Activated T-cell treated with anti-CD3 and anti-CD28 coated beads, Interleukin-2, amount 50 U/mL, for 48 hours (primary cell): ENCODE results near the gene WFDC11.
"Not testable (repeated sequence)": the region's sequence is repeated elsewhere in the genome, so short reads cannot be mapped to it uniquely, and the experiment has no call there.

ENCODE experiments used
- DNase-seq, 2 experiments: peaks; one replicate each; pipeline ENCODE4 v3.0.0-alpha.2; 2020

Gene WFDC11

GRCh38 chr20:45670139-45670538 lies at the start of gene WFDC11:
WFDC11 (minus strand) TSS chr20:45670239; CDS start chr20:45650600, 19,639 bp downstream.
- no peak for DNase-seq

GRCh38 chr20:45716141-45716688 lies 46.2 kb upstream of the WFDC11 start:
- DNase-seq: not testable (repeated sequence)

- DNase-seq: no peak
Measured at GRCh38 chr20:45704969-45705637, 35.1 kb upstream of the WFDC11 start, which contains the start of gene WFDC10B. WFDC10B (minus strand) TSS chr20:45705019; CDS start chr20:45685992, 19,027 bp downstream.

- no peak for DNase-seq
Measured at GRCh38 chr20:45701873-45702272, 31.8 kb upstream of the WFDC11 start, which contains the start of gene WFDC13. WFDC13 (plus strand) TSS chr20:45702038; CDS start chr20:45702124, 86 bp downstream.

GRCh38 chr20:45701104-45701503 lies 31.1 kb upstream of the WFDC11 start:
- no peak for DNase-seq

- DNase-seq: no peak
Measured at GRCh38 chr20:45695496-45695895, 25.5 kb upstream of the WFDC11 start.

- not testable (repeated sequence) for DNase-seq
Measured at GRCh38 chr20:45693346-45693745, 23.3 kb upstream of the WFDC11 start.

- DNase-seq: no peak
Measured at GRCh38 chr20:45685896-45686295, 15.9 kb upstream of the WFDC11 start.

GRCh38 chr20:45679650-45680049 lies 9.6 kb upstream of the WFDC11 start:
- DNase-seq: no peak

- no peak for DNase-seq
Measured at GRCh38 chr20:45672765-45673164, 2.7 kb upstream of the WFDC11 start.

- DNase-seq: not testable (repeated sequence)
Measured at GRCh38 chr20:45657038-45657437, 13.0 kb downstream of the WFDC11 start.

GRCh38 chr20:45651726-45652125 lies 18.3 kb downstream of the WFDC11 start:
- DNase-seq: not testable (repeated sequence)

- no peak for DNase-seq
Measured at GRCh38 chr20:45649312-45649863, 20.7 kb downstream of the WFDC11 start.

GRCh38 chr20:45647441-45648050 lies 22.5 kb downstream of the WFDC11 start:
- no peak for DNase-seq

GRCh38 chr20:45646875-45647274 lies 23.2 kb downstream of the WFDC11 start:
- no peak for DNase-seq

- DNase-seq: not testable (repeated sequence)
Measured at GRCh38 chr20:45645869-45646268, 24.2 kb downstream of the WFDC11 start.

- not testable (repeated sequence) for DNase-seq
Measured at GRCh38 chr20:45641076-45641475, 29.0 kb downstream of the WFDC11 start.

- no peak for DNase-seq
Measured at GRCh38 chr20:45639687-45640086, 30.4 kb downstream of the WFDC11 start.

GRCh38 chr20:45636513-45636912 lies 33.5 kb downstream of the WFDC11 start:
- no peak for DNase-seq

GRCh38 chr20:45631184-45631583 lies 38.9 kb downstream of the WFDC11 start, which contains the start of gene WFDC9:
WFDC9 (minus strand) TSS chr20:45631284; CDS start chr20:45610181, 21,103 bp downstream.
- no peak for DNase-seq

- DNase-seq: no peak
Measured at GRCh38 chr20:45630371-45630770, 39.7 kb downstream of the WFDC11 start.

GRCh38 chr20:45629496-45630100 lies 40.4 kb downstream of the WFDC11 start, which contains the start of gene WFDC10A:
WFDC10A (plus strand) TSS chr20:45629739; CDS start chr20:45629814, 75 bp downstream.
- DNase-seq: peak; percentile 34 to 39

GRCh38 chr20:45626540-45626939 lies 43.5 kb downstream of the WFDC11 start:
- no peak for DNase-seq
